Measurements from ENCODE around the gene SAMD4A.

Gene SAMD4A

GRCh38 chr14:54711812-54712464, 145.0 kb downstream of the SAMD4A start:
- H3K4me3 ChIP-seq (ENCODE audit: low read depth, low read length), result no peak overlapping the region
- TF ChIP-seq, protein P1, sequence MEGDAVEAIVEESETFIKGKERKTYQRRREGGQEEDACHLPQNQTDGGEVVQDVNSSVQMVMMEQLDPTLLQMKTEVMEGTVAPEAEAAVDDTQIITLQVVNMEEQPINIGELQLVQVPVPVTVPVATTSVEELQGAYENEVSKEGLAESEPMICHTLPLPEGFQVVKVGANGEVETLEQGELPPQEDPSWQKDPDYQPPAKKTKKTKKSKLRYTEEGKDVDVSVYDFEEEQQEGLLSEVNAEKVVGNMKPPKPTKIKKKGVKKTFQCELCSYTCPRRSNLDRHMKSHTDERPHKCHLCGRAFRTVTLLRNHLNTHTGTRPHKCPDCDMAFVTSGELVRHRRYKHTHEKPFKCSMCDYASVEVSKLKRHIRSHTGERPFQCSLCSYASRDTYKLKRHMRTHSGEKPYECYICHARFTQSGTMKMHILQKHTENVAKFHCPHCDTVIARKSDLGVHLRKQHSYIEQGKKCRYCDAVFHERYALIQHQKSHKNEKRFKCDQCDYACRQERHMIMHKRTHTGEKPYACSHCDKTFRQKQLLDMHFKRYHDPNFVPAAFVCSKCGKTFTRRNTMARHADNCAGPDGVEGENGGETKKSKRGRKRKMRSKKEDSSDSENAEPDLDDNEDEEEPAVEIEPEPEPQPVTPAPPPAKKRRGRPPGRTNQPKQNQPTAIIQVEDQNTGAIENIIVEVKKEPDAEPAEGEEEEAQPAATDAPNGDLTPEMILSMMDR (IDR thresholded peaks at IDR 0.05; ENCODE audit: low read depth, low read length, missing control alignments), result no peak
- DNase-seq (ENCODE audit: low read depth), result no peak

- TF ChIP-seq, protein P1 (IDR thresholded peaks at IDR 0.05; ENCODE audit: low read depth, low read length, missing control alignments), result no peak
- DNase-seq (ENCODE audit: low read depth), result no peak
- no peak overlapping the region for H3K4me3 ChIP-seq (ENCODE audit: low read depth, low read length)
Observed at GRCh38 chr14:54712465-54713200, 145.7 kb downstream of the SAMD4A start.

DNA sequence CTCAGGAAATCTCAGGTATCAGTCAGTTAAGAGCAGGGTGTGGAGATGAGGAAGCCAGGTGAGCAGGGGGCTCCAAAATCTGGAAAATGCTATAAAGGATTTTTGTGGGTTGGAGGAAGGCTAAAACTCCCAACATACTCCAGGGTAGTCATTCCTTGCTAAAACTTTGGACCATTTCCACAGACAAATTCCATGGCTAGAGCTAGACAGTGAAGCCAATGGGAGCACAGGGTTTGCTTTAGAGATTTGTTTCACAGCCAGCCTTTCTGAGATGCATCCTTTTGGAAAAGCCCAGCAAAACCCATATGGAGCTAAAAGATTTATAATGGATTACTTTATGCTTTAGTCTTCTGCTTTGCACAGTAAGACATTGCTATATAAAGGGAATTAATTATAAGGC, 146.5 kb downstream of the SAMD4A start:
- H3K4me3 ChIP-seq (ENCODE audit: low read depth, low read length), result no peak overlapping the region
- no peak for DNase-seq (ENCODE audit: low read depth)
- TF ChIP-seq, protein P1 (IDR thresholded peaks at IDR 0.05; ENCODE audit: low read depth, low read length, missing control alignments), result no peak

DNA sequence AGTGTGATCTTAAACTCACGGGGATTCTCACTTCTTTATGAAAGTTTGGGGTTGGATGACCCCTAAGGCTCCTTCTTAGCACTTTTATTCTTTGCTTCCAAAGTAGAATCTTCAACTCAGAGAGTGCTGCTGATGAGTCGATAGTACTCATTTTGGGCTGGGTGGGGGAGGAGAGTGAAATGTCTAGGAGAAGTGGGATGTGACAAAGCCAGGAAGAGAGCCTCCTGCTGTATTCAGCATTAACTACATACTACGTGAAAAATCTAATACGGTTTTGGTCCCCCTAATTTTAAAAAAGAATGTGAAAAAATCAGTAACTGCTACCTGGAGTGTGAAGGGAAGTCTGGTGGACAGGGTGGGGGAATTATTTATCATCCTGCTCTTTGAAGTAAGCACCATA, 148.3 kb downstream of the SAMD4A start:
- no peak overlapping the region for H3K4me3 ChIP-seq (ENCODE audit: low read depth, low read length)
- TF ChIP-seq, protein P1 (IDR thresholded peaks at IDR 0.05; ENCODE audit: low read depth, low read length, missing control alignments), result no peak
- DNase-seq (ENCODE audit: low read depth), result no peak

DNA sequence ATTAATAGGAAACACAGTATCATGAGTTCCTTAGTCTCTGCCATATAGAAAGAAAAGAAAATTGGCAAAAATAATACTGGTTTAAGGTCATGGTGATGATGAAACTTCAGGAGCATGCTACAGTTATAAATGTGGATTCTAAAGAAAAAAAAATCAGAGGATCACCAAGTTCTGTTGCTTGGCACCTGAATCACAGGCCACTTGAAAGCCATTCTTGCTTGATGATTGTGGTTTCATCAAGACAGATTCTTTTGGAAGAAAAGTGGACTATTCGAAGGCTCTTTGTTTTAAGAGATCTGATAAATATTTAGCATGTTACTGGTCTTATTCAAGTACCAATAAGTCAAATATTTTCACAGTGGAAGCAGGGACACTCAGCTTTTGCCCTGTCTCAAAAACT, 148.9 kb downstream of the SAMD4A start:
- no peak overlapping the region for H3K4me3 ChIP-seq (ENCODE audit: low read depth, low read length)
- TF ChIP-seq, protein P1 (IDR thresholded peaks at IDR 0.05; ENCODE audit: low read depth, low read length, missing control alignments), result no peak
- DNase-seq (ENCODE audit: low read depth), result no peak

- no peak for DNase-seq (ENCODE audit: low read depth)
- no peak overlapping the region for H3K4me3 ChIP-seq (ENCODE audit: low read depth, low read length)
- TF ChIP-seq, protein P1 (IDR thresholded peaks at IDR 0.05; ENCODE audit: low read depth, low read length, missing control alignments), result no peak
Observed at GRCh38 chr14:54716862-54717261, 149.9 kb downstream of the SAMD4A start.
